GM12878 (cell line): Measurements from ENCODE around the gene MTFP1. TPM values are rescaled to one million over a fixed set of nuclear protein-coding genes. Genes with fewer than 3 reads are reported as not detected.

ENCODE experiments used
- ATAC-seq: fragments of 200-7000 bp; cut with Tn5 transposase; 3 replicates; pipeline ENCODE4 v1.9.1; 2020; ENCODE audit warnings: mild to moderate bottlenecking, moderate library complexity
- BruUV-seq: library from RNA; stranded (reverse); fragments of 400-500 nt; replicated peaks from 2 replicates; lab custom pipeline; 2021; lab: Mats Ljungman, UMichigan
- CTCF ChIA-PET: fragments of 300-600 bp; sonication (Branson Sonifier 250); formaldehyde crosslinking; extraction: SDS; loops from one replicate; lab custom pipeline; 2021; ENCODE audit warnings: inconsistent platforms; lab: Yijun Ruan, JAX
- POLR2A ChIA-PET: fragments of 350-600 bp; formaldehyde crosslinking; extraction: SDS; loops from one replicate; lab custom pipeline; 2021; ENCODE audit warnings: inconsistent platforms; lab: Charles Lee
- RAD21 ChIA-PET: fragments of 300-600 bp; sonication (Branson Sonifier 250); formaldehyde crosslinking; loops from one replicate; lab custom pipeline; 2023; ENCODE audit warnings: antibody characterized with exemption; ENCODE audit not compliant: unreplicated experiment; lab: Charles Lee
- SMC1A ChIA-PET: fragments of 300-600 bp; sonication (Branson Sonifier 250); formaldehyde crosslinking; loops from one replicate; lab custom pipeline; 2023; ENCODE audit not compliant: unreplicated experiment, uncharacterized antibody; lab: Charles Lee
- DNase-seq: peaks from one replicate; pipeline ENCODE4 v3.0.0-alpha.2; 2011; ENCODE audit warnings: low read depth, low spot score
- FAIRE-seq: peaks from 3 replicates; lab custom pipeline; 2011; peaks lifted over from hg19 to GRCh38; lab: Jason Lieb, UNC
- H2AFZ ChIP-seq: 2 replicates; pipeline ENCODE4 v1.6.0; 2011; ENCODE audit warnings: low read depth, low read length, control low read depth; ENCODE audit not compliant: control insufficient read depth
- H3K27ac ChIP-seq: 2 replicates; pipeline ENCODE4 v1.5.1; 2011; ENCODE audit warnings: control low read depth; ENCODE audit not compliant: control insufficient read depth, insufficient read depth
- H3K27me3 ChIP-seq, 2 experiments: replicated peaks in 1 of 2; 2 replicates each; pipeline versions ENCODE4 v1.6.0 to v1.6.1; 2011; ENCODE audit warnings: low read length in 1 of 2; ENCODE audit not compliant: control insufficient read depth in 2 of 2, insufficient read depth in 2 of 2
- H3K36me3 ChIP-seq, 2 experiments: 2 replicates each; pipeline ENCODE4 v1.5.1; 2011; ENCODE audit warnings: low read length in 1 of 2; ENCODE audit not compliant: control insufficient read depth in 2 of 2, insufficient read depth in 2 of 2
- H3K4me1 ChIP-seq: 2 replicates; pipeline ENCODE4 v1.6.1; 2011; ENCODE audit warnings: mild to moderate bottlenecking, low read length, moderate library complexity, mixed read lengths; ENCODE audit not compliant: control insufficient read depth, insufficient read depth
- H3K4me2 ChIP-seq: 2 replicates; pipeline ENCODE4 v1.6.0; 2011; ENCODE audit warnings: control low read depth; ENCODE audit not compliant: control insufficient read depth, insufficient read depth
- H3K4me3 ChIP-seq: fragments of 200-600 bp; sonication (generic); 2 replicates; pipeline ENCODE4 v1.5.1; 2016
- H3K79me2 ChIP-seq: 2 replicates; pipeline ENCODE4 v1.6.0; 2011; ENCODE audit warnings: low read length; ENCODE audit not compliant: control insufficient read depth, insufficient read depth
- H3K9ac ChIP-seq: 2 replicates; pipeline ENCODE4 v1.8.0; 2011; ENCODE audit warnings: low read length, control low read depth, mixed read lengths; ENCODE audit not compliant: control insufficient read depth, insufficient read depth
- H3K9me3 ChIP-seq: replicated peaks from 3 replicates; pipeline ENCODE4 v1.5.1; 2011; ENCODE audit warnings: mild to moderate bottlenecking, low read length; ENCODE audit not compliant: control insufficient read depth, insufficient read depth
- H4K20me1 ChIP-seq: 2 replicates; pipeline ENCODE4 v1.6.0; 2011; ENCODE audit not compliant: control insufficient read depth, insufficient read depth
- SP1 ChIP-seq: IDR thresholded peaks from one replicate; pipeline ENCODE4 v1.6.1; 2011; ENCODE audit warnings: low read depth, low read length
- SRF ChIP-seq, 2 experiments: IDR thresholded peaks; 2 replicates each; pipeline ENCODE4 v1.6.1; 2011; ENCODE audit warnings: low read depth in 2 of 2, low read length in 2 of 2, mild to moderate bottlenecking in 1 of 2, moderate library complexity in 1 of 2
- ZNF622 ChIP-seq: fragments of 450-650 bp; IDR thresholded peaks from 2 replicates; pipeline ENCODE4 v1.6.1; 2017; ENCODE audit warnings: mild to moderate bottlenecking, inconsistent platforms
- WGBS: methylation state at CpG from one replicate; pipeline ENCODE4 v1.1.6; 2016; ENCODE audit warnings: low lambda C conversion rate; ENCODE audit not compliant: insufficient replicate concordance, insufficient coverage; ENCODE audit errors: missing lambda C conversion rate; 5-methylcytosine and 5-hydroxymethylcytosine counted together
- in situ Hi-C: fragments of 300-500 bp; cut with MboI; formaldehyde crosslinking; loops from 9 replicates; pipeline ENCODE4 v1.14.3; 2018; ENCODE audit warnings: mixed read lengths
- intact Hi-C: fragments of 100-400 bp; cut with micrococcal nuclease; formaldehyde crosslinking; loops from one replicate; pipeline ENCODE4 v1.14.2; 2022; ENCODE audit not compliant: unreplicated experiment
- polyA plus RNA-seq, 11 experiments: library from polyadenylated mRNA; depleted of rRNA in 4 of 11; unstranded in 6 of 11; stranded (reverse) in 5 of 11; fragments of >200 nt; fragmentation: Nextera tagmentation in 4 of 11; fragmentation: Illumina TruSeq in 1 of 11; extraction: Ambion mirVana in 4 of 11; extraction: Trizol in 1 of 11; gene quantifications; 1 replicate in 1 of 11; 2 replicates in 10 of 11; pipeline versions ENCODE4 v1.2.1 to v1.2.3, GENCODE V29; 2011 to 2016; ENCODE audit warnings: inconsistent platforms in 2 of 11, missing spikeins in 2 of 11, low read depth in 1 of 11
- total RNA-seq, 4 experiments: library from RNA; depleted of rRNA in 3 of 4; stranded (reverse); fragments of >200 nt in 3 of 4; fragmentation: Illumina TruSeq in 1 of 4; extraction: Trizol in 1 of 4; gene quantifications; 2 replicates each; pipeline versions ENCODE4 v1.2.1 to v1.2.3, GENCODE V29; 2013 to 2021
- TF ChIP-seq, protein P1 (sequence below): fragments of 450-650 bp; IDR thresholded peaks from 2 replicates; pipeline ENCODE4 v1.6.1; 2017; ENCODE audit warnings: borderline replicate concordance
- TF ChIP-seq, protein P2 (sequence below): IDR thresholded peaks from 2 replicates; pipeline ENCODE4 v1.6.1; 2011; ENCODE audit warnings: mild to moderate bottlenecking, low read depth, low read length, moderate library complexity; ENCODE audit not compliant: insufficient replicate concordance
- TF ChIP-seq, protein P3 (sequence below): IDR thresholded peaks from 2 replicates; pipeline ENCODE4 v1.6.1; 2012; ENCODE audit warnings: low read depth, low read length, improper control_type of control experiment
- TF ChIP-seq, protein P4 (sequence below): IDR thresholded peaks from 2 replicates; pipeline ENCODE4 v1.6.1; 2011; ENCODE audit warnings: low read depth, low read length, improper control_type of control experiment, borderline replicate concordance
- TF ChIP-seq, protein P5 (sequence below): IDR thresholded peaks from 2 replicates; pipeline ENCODE4 v1.6.1; 2012; ENCODE audit warnings: low read length, inconsistent platforms

The MTFP1 gene
- total and polyA plus RNA-seq, 10 of the 15 experiments (the other 5 are each of a cell fraction or from before 2014, with no cell fraction given), result 20.5 to 133 (median 59.8) TPM

DNA sequence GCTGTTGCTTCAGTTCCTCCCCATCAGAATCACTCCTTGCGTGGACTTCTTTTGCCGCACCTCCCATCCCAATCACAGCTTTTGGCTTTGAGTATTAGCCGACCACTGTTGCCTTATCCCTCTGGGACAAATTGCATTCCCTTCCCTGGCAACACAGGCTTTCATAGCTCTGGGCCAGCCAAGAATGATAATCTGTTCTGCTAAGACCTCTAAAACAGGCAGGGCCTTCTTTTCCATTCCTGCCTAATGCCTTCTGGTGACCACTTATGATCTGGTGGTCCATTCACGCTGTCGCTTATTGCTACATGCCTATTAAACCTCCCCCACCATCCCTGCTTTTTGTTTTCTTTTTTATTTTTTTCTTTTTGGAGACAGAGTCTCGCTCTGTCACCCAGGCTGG lies 19.2 kb upstream of the MTFP1 start:
- 98% methylated on average over 5 of the region's 6 CpGs for WGBS
- H4K20me1 ChIP-seq, result no peaks in the 10 kb centered on the region
- H3K9ac ChIP-seq, result no peak overlapping the region
- ChIA-PET RAD21 (no interaction called here), CTCF (interaction anchor here (0.6 to 2.7 kb wide), 6 partner anchors 11 to 294 kb away, joined by 3 to 12 read pairs (median 3); partner anchors contain the start of gene RNF215), SMC1A (interaction anchor here (1.2 to 1.3 kb wide), 2 partner anchors 8 to 14 kb away, joined by 4 read pairs; no protein-coding TSS in a partner anchor), POLR2A (interaction anchor here (0.9 to 2.9 kb wide), 2 partner anchors 14 to 16 kb away, joined by 3 to 10 read pairs; no protein-coding TSS in a partner anchor)
- DNase-seq (no peak), ATAC-seq (no peak), FAIRE-seq (no peak)
- H3K27me3 ChIP-seq, result no peaks in the 10 kb centered on the region
- in situ Hi-C loops (no loop called here), intact Hi-C loops (no loop called here)
- TSS peak; percentile 44 for BruUV-seq
- no peak for TF ChIP-seq SRF (IDR thresholded peaks at IDR 0.05; ENCODE audit: low read depth in 2 of 2, low read length in 2 of 2)
- TF ChIP-seq SP1, result no peak
- no peak for TF ChIP-seq ZNF622
- TF ChIP-seq, protein P1, sequence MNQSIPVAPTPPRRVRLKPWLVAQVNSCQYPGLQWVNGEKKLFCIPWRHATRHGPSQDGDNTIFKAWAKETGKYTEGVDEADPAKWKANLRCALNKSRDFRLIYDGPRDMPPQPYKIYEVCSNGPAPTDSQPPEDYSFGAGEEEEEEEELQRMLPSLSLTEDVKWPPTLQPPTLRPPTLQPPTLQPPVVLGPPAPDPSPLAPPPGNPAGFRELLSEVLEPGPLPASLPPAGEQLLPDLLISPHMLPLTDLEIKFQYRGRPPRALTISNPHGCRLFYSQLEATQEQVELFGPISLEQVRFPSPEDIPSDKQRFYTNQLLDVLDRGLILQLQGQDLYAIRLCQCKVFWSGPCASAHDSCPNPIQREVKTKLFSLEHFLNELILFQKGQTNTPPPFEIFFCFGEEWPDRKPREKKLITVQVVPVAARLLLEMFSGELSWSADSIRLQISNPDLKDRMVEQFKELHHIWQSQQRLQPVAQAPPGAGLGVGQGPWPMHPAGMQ, result no peak
- TF ChIP-seq, protein P2, sequence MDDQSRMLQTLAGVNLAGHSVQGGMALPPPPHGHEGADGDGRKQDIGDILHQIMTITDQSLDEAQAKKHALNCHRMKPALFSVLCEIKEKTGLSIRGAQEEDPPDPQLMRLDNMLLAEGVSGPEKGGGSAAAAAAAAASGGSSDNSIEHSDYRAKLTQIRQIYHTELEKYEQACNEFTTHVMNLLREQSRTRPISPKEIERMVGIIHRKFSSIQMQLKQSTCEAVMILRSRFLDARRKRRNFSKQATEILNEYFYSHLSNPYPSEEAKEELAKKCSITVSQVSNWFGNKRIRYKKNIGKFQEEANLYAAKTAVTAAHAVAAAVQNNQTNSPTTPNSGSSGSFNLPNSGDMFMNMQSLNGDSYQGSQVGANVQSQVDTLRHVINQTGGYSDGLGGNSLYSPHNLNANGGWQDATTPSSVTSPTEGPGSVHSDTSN, result no peak
- TF ChIP-seq, protein P3, sequence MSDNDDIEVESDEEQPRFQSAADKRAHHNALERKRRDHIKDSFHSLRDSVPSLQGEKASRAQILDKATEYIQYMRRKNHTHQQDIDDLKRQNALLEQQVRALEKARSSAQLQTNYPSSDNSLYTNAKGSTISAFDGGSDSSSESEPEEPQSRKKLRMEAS, result no peak
- TF ChIP-seq, protein P4, sequence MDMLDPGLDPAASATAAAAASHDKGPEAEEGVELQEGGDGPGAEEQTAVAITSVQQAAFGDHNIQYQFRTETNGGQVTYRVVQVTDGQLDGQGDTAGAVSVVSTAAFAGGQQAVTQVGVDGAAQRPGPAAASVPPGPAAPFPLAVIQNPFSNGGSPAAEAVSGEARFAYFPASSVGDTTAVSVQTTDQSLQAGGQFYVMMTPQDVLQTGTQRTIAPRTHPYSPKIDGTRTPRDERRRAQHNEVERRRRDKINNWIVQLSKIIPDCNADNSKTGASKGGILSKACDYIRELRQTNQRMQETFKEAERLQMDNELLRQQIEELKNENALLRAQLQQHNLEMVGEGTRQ, result no peak
- TF ChIP-seq, protein P5, sequence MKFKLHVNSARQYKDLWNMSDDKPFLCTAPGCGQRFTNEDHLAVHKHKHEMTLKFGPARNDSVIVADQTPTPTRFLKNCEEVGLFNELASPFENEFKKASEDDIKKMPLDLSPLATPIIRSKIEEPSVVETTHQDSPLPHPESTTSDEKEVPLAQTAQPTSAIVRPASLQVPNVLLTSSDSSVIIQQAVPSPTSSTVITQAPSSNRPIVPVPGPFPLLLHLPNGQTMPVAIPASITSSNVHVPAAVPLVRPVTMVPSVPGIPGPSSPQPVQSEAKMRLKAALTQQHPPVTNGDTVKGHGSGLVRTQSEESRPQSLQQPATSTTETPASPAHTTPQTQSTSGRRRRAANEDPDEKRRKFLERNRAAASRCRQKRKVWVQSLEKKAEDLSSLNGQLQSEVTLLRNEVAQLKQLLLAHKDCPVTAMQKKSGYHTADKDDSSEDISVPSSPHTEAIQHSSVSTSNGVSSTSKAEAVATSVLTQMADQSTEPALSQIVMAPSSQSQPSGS, result no peak
- H3K27ac ChIP-seq, result no peak overlapping the region
- 0 out of 2 replicates have a peak, but pooled peaks cover 5% of the 10 kb centered on the region for H3K4me1 ChIP-seq
- no peak overlapping the region for H2AFZ ChIP-seq
- no peaks in the 10 kb centered on the region for H3K9me3 ChIP-seq
- no peaks in the 10 kb centered on the region; a peak in 1 of 4 replicates for H3K36me3 ChIP-seq
- no peak overlapping the region for H3K4me2 ChIP-seq
- H3K4me3 ChIP-seq, result no peak overlapping the region
- no peaks in the 10 kb centered on the region for H3K79me2 ChIP-seq
